ENCODE measurements around the gene GRM8. TPM values are rescaled to one million over a fixed set of nuclear protein-coding genes. Genes with fewer than 3 reads are reported as not detected.

Gene GRM8
- total RNA-seq, 1 experiment from 2014 or later: not detected

- DNase-seq (ENCODE audit: low read depth, low spot score): no peak
- no peak for ATAC-seq
- no peak overlapping the region for H3K27ac ChIP-seq (ENCODE audit: low read length)
- no TSS peak for BruUV-seq (replicated peaks)
- ChIA-PET CTCF (no interaction called here), POLR2A (no interaction called here)
- intact Hi-C loops (cut with micrococcal nuclease; ENCODE audit: unreplicated experiment): no loop called here
- H3K36me3 ChIP-seq (ENCODE audit: control insufficient read depth, insufficient read depth, low read length): no peaks in the 10 kb centered on the region
- in situ Hi-C loops (cut with HindIII; ENCODE audit: low pct_unique_long_range_greater_than_20kb, low sequenced_read_pairs): no loop called here
- H3K4me1 ChIP-seq (ENCODE audit: control insufficient read depth, insufficient read depth, low read length): no peaks in the 10 kb centered on the region
- no peaks in the 10 kb centered on the region for H3K27me3 ChIP-seq (ENCODE audit: control insufficient read depth, insufficient read depth, low read length)
- no peaks in the 10 kb centered on the region for H3K9me3 ChIP-seq (ENCODE audit: control insufficient read depth, insufficient read depth, low read depth, low read length)
- TF ChIP-seq POLR2AphosphoS5 (IDR thresholded peaks at IDR 0.05; ENCODE audit: low read depth, low read length): no peak
- no peak for TF ChIP-seq CTCF (IDR thresholded peaks at IDR 0.05)
- no peak for TF ChIP-seq SIN3A (IDR thresholded peaks at IDR 0.05; ENCODE audit: borderline replicate concordance, insufficient read depth, low read depth, low read length)
- TF ChIP-seq REST (IDR thresholded peaks at IDR 0.05; ENCODE audit: insufficient read depth in 1 of 2, low read depth in 2 of 2, low read length in 1 of 2): no peak
- TF ChIP-seq TCF7L2 (IDR thresholded peaks at IDR 0.05; ENCODE audit: low read depth, low read length): no peak
- no peak overlapping the region for H3K4me3 ChIP-seq (ENCODE audit: low read depth in 2 of 2, low read length in 2 of 2)
These were observed 478.7 kb downstream of the GRM8 start for GRCh38 chr7:126774077-126774476.

GRCh38 chr7:126768836-126769235 is 483.9 kb downstream of the GRM8 start:
- TF ChIP-seq TCF7L2 (IDR thresholded peaks at IDR 0.05; ENCODE audit: low read depth, low read length): no peak
- TF ChIP-seq REST (IDR thresholded peaks at IDR 0.05; ENCODE audit: insufficient read depth in 1 of 2, low read depth in 2 of 2, low read length in 1 of 2): no peak
- TF ChIP-seq CTCF (IDR thresholded peaks at IDR 0.05): no peak
- TF ChIP-seq POLR2AphosphoS5 (IDR thresholded peaks at IDR 0.05; ENCODE audit: low read depth, low read length): no peak
- TF ChIP-seq SIN3A (IDR thresholded peaks at IDR 0.05; ENCODE audit: borderline replicate concordance, insufficient read depth, low read depth, low read length): no peak
- Histone ChIP-seq H3K27ac (ENCODE audit: low read length) (no peak overlapping the region), H3K9me3 (ENCODE audit: control insufficient read depth, insufficient read depth, low read depth, low read length) (no peaks in the 10 kb centered on the region), H3K36me3 (ENCODE audit: control insufficient read depth, insufficient read depth, low read length) (no peaks in the 10 kb centered on the region), H3K27me3 (ENCODE audit: control insufficient read depth, insufficient read depth, low read length) (no peaks in the 10 kb centered on the region), H3K4me1 (ENCODE audit: control insufficient read depth, insufficient read depth, low read length) (no peaks in the 10 kb centered on the region), H3K4me3 (ENCODE audit: low read depth in 2 of 2, low read length in 2 of 2) (no peak overlapping the region)
- ChIA-PET POLR2A (no interaction called here), CTCF (no interaction called here)
- intact Hi-C loops (cut with micrococcal nuclease; ENCODE audit: unreplicated experiment): no loop called here
- in situ Hi-C loops (cut with HindIII; ENCODE audit: low pct_unique_long_range_greater_than_20kb, low sequenced_read_pairs): no loop called here
- ATAC-seq: no peak
- no TSS peak for BruUV-seq (replicated peaks)
- no peak for DNase-seq (ENCODE audit: low read depth, low spot score)
